H9 (cell line): Measurements from ENCODE around the gene PSPC1. TPM values are rescaled to one million over a fixed set of nuclear protein-coding genes. Genes with fewer than 3 reads are reported as not detected.

Experiments used
- DNase-seq: peaks from one replicate; pipeline ENCODE4 v3.0.0-alpha.2; 2017
- H2AFZ ChIP-seq: one replicate; pipeline ENCODE4 v1.6.1; 2013; ENCODE audit warnings: mild to moderate bottlenecking, low read length, control low read depth, moderate library complexity
- H2AK5ac ChIP-seq: 2 replicates; pipeline ENCODE4 v1.6.1; 2013; ENCODE audit warnings: low read length, control low read depth, mixed read lengths; ENCODE audit not compliant: insufficient read length
- H2BK120ac ChIP-seq: one replicate; pipeline ENCODE4 v1.6.1; 2013; ENCODE audit warnings: low read depth, mild to moderate bottlenecking, low read length, control low read depth, inconsistent platforms; ENCODE audit not compliant: poor library complexity, severe bottlenecking
- H2BK12ac ChIP-seq: 2 replicates; pipeline ENCODE4 v1.6.1; 2013; ENCODE audit warnings: low read length, control low read depth, mixed read lengths, low read depth; ENCODE audit not compliant: insufficient read length
- H2BK15ac ChIP-seq: 2 replicates; pipeline ENCODE4 v1.6.1; 2013; ENCODE audit warnings: low read depth, low read length, control low read depth
- H2BK20ac ChIP-seq: one replicate; pipeline ENCODE4 v1.6.1; 2013; ENCODE audit warnings: low read depth, mild to moderate bottlenecking, low read length, control low read depth, inconsistent platforms; ENCODE audit not compliant: poor library complexity, severe bottlenecking
- H2BK5ac ChIP-seq: 2 replicates; pipeline ENCODE4 v1.6.1; 2013; ENCODE audit warnings: low read length, control low read depth, mixed read lengths; ENCODE audit not compliant: insufficient read length
- H3K14ac ChIP-seq: 2 replicates; pipeline ENCODE4 v1.6.1; 2013; ENCODE audit warnings: low read length, control low read depth; ENCODE audit not compliant: insufficient read depth
- H3K18ac ChIP-seq: 2 replicates; pipeline ENCODE4 v1.6.1; 2013; ENCODE audit warnings: low read depth, mild to moderate bottlenecking, mixed read lengths, low read length, control low read depth; ENCODE audit not compliant: insufficient read length
- H3K23ac ChIP-seq: 2 replicates; pipeline ENCODE4 v1.6.1; 2013; ENCODE audit warnings: low read length, control low read depth, mixed read lengths, low read depth; ENCODE audit not compliant: insufficient read length
- H3K23me2 ChIP-seq: 2 replicates; pipeline ENCODE4 v1.6.1; 2013; ENCODE audit warnings: low read depth, mild to moderate bottlenecking, mixed read lengths, low read length, control low read depth; ENCODE audit not compliant: insufficient read length, poor library complexity, severe bottlenecking
- H3K27ac ChIP-seq: 2 replicates; pipeline ENCODE4 v1.5.1; 2013; ENCODE audit warnings: low read length, control low read depth, mixed read lengths, low read depth; ENCODE audit not compliant: insufficient read length
- H3K27me3 ChIP-seq: 2 replicates; pipeline ENCODE4 v1.6.1; 2013; ENCODE audit warnings: low read length, control low read depth, inconsistent platforms; ENCODE audit not compliant: insufficient read depth
- H3K4ac ChIP-seq: 2 replicates; pipeline ENCODE4 v1.6.1; 2013; ENCODE audit warnings: low read depth, mild to moderate bottlenecking, control low read depth, inconsistent platforms, low read length, moderate library complexity
- H3K4me1 ChIP-seq: 2 replicates; pipeline ENCODE4 v1.6.1; 2013; ENCODE audit warnings: low read length, control low read depth, inconsistent platforms; ENCODE audit not compliant: insufficient read depth
- H3K4me2 ChIP-seq: 2 replicates; pipeline ENCODE4 v1.6.1; 2013; ENCODE audit warnings: low read length, control low read depth, mixed read lengths; ENCODE audit not compliant: insufficient read length, insufficient read depth
- H3K56ac ChIP-seq: 2 replicates; pipeline ENCODE4 v1.6.1; 2013; ENCODE audit warnings: low read depth, mild to moderate bottlenecking, mixed read lengths, low read length, control low read depth; ENCODE audit not compliant: insufficient read length
- H3K79me1 ChIP-seq: 2 replicates; pipeline ENCODE4 v1.6.1; 2013; ENCODE audit warnings: low read depth, mild to moderate bottlenecking, moderate library complexity, low read length, control low read depth, inconsistent platforms; ENCODE audit not compliant: insufficient read depth, poor library complexity, severe bottlenecking
- H3K79me2 ChIP-seq: 2 replicates; pipeline ENCODE4 v1.6.1; 2013; ENCODE audit warnings: low read length, control low read depth, inconsistent platforms; ENCODE audit not compliant: insufficient read depth
- H3K9ac ChIP-seq: 2 replicates; pipeline ENCODE4 v1.6.1; 2013; ENCODE audit warnings: low read length, control low read depth, mixed read lengths; ENCODE audit not compliant: insufficient read length; ENCODE audit errors: extremely low read depth
- H3K9me3 ChIP-seq: one replicate; pipeline ENCODE4 v1.6.1; 2013; ENCODE audit warnings: low read depth, low read length, inconsistent platforms; ENCODE audit not compliant: control insufficient read depth
- H3T11ph ChIP-seq: one replicate; pipeline ENCODE4 v1.6.1; 2013; ENCODE audit warnings: mild to moderate bottlenecking, low read length, control low read depth, inconsistent platforms
- H4K20me1 ChIP-seq: one replicate; pipeline ENCODE4 v1.6.1; 2013; ENCODE audit not compliant: control insufficient read depth, insufficient read length, insufficient read depth
- H4K5ac ChIP-seq: 2 replicates; pipeline ENCODE4 v1.6.1; 2013; ENCODE audit warnings: low read depth, mild to moderate bottlenecking, mixed read lengths, low read length, control low read depth; ENCODE audit not compliant: insufficient read length
- H4K8ac ChIP-seq: replicated peaks from 2 replicates; pipeline ENCODE4 v1.6.1; 2013; ENCODE audit warnings: low read length, control low read depth, mixed read lengths, low read depth; ENCODE audit not compliant: insufficient read length
- H4K91ac ChIP-seq: 2 replicates; pipeline ENCODE4 v1.6.1; 2013; ENCODE audit warnings: low read depth, mild to moderate bottlenecking, moderate library complexity, mixed read lengths, low read length, control low read depth; ENCODE audit not compliant: insufficient read length
- H3K27ac Mint-ChIP-seq, 3 experiments: 2 replicates in 2 of 3; 3 replicates in 1 of 3; pipeline ENCODE4 v1.8.0; 2020 to 2021; ENCODE audit warnings: mixed read lengths in 3 of 3, mild to moderate bottlenecking in 1 of 3, moderate library complexity in 1 of 3
- H3K27me3 Mint-ChIP-seq: 2 replicates; pipeline ENCODE4 v1.8.0; 2021; ENCODE audit warnings: low read depth, mild to moderate bottlenecking, moderate library complexity, mixed read lengths
- H3K36me3 Mint-ChIP-seq, 3 experiments: 2 replicates in 2 of 3; 3 replicates in 1 of 3; pipeline ENCODE4 v1.8.0; 2020 to 2021; ENCODE audit warnings: low read depth in 3 of 3, mixed read lengths in 3 of 3; ENCODE audit not compliant: insufficient read depth in 1 of 3
- H3K4me1 Mint-ChIP-seq, 2 experiments: 2 replicates each; pipeline ENCODE4 v1.8.0; 2020; ENCODE audit warnings: mixed read lengths in 2 of 2
- H3K4me3 Mint-ChIP-seq, 2 experiments: 2 replicates in 1 of 2; 3 replicates in 1 of 2; pipeline ENCODE4 v1.8.0; 2020 to 2021; ENCODE audit warnings: mild to moderate bottlenecking in 2 of 2, mixed read lengths in 2 of 2, moderate library complexity in 1 of 2
- H3K9me3 Mint-ChIP-seq, 2 experiments: 2 replicates in 1 of 2; 3 replicates in 1 of 2; pipeline ENCODE4 v1.8.0; 2020; ENCODE audit warnings: mild to moderate bottlenecking in 2 of 2, mixed read lengths in 2 of 2, moderate library complexity in 1 of 2
- CTCF ChIP-seq: fragments of 200-600 bp; sonication (generic); conservative IDR thresholded peaks from 3 replicates; pipeline ENCODE4 v1.8.0; 2021; ENCODE audit warnings: antibody characterized with exemption, mild to moderate bottlenecking
- WGBS: extraction: QIAGEN DNeasy Blood & Tissue Kit; methylation state at CpG from one replicate; pipeline ENCODE4 v1.1.7; 2013; ENCODE audit warnings: missing lambda C conversion rate, low lambda C conversion rate, mixed read lengths; ENCODE audit not compliant: insufficient read length; ENCODE audit errors: extremely low coverage; 5-methylcytosine and 5-hydroxymethylcytosine counted together
- total RNA-seq: library from RNA; stranded (reverse); gene quantifications from 2 replicates; pipeline ENCODE4 v1.2.1, GENCODE V29; 2021

Gene PSPC1
- total RNA-seq, 1 experiment from 2014 or later: 134 TPM

DNA sequence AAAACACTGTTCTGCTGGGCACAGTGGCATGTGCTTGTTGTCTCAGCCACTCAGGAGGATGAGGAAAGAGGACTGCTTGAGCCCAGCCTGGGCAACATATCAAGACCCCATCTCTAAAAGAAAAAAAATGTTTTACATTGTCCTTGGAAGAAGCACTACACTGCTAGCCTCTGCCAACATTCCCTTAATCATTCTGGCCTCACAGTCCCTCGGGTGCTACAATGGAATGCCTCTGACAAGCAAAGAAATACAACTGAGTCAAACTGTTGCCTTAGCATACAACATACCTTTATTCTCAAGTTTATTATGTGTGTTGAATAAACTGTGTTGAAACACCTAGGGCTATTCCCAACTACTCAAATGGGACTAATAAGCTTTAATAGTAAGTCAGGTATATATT is 56.1 kb downstream of the PSPC1 start:
- Mint-ChIP-seq H3K27me3 (no peaks in the 10 kb centered on the region), H3K36me3 (peaks cover 28 to 71% (median 60%) of the 10 kb centered on the region in 3 experiments), H3K4me1 (no peaks in the 10 kb centered on the region), H3K9me3 (no peaks in the 10 kb centered on the region), H3K4me3 (no peak overlapping the region), H3K27ac (no peak overlapping the region)
- Histone ChIP-seq H3K56ac (no peak overlapping the region), H4K8ac (no peak overlapping the region), H2BK5ac (no peak overlapping the region), H3K4me1 (no peaks in the 10 kb centered on the region), H3K18ac (no peak overlapping the region), H2BK15ac (no peak overlapping the region), H3K23me2 (no peaks in the 10 kb centered on the region), H2BK12ac (no peak overlapping the region), H3K14ac (no peak overlapping the region), H3K4ac (no peak overlapping the region), H2BK20ac (no peak overlapping the region), H2BK120ac (no peak overlapping the region), H3K79me1 (peaks cover 6% of the 10 kb centered on the region), H4K5ac (no peak overlapping the region), H3K79me2 (peaks cover 6% of the 10 kb centered on the region; the same call in 1 of the 2 replicates), H4K20me1 (no peaks in the 10 kb centered on the region), H2AK5ac (no peak overlapping the region), H3T11ph (no peak overlapping the region), H4K91ac (no peak overlapping the region), H3K4me2 (no peak overlapping the region), H3K9ac (no peak overlapping the region), H3K23ac (no peak overlapping the region), H3K27me3 (no peaks in the 10 kb centered on the region), H3K27ac (no peak overlapping the region), H2AFZ (no peak overlapping the region), H3K9me3 (no peaks in the 10 kb centered on the region)
- no peak for TF ChIP-seq CTCF
- no peak for DNase-seq
- WGBS: no CpG with 5 or more reads among the region's 1 CpG
